Measurements from ENCODE around the gene FGF16.
"Not testable (repeated sequence)": the region's sequence is repeated elsewhere in the genome, so short reads cannot be mapped to it uniquely, and the experiment has no call there.

Gene FGF16

DNA sequence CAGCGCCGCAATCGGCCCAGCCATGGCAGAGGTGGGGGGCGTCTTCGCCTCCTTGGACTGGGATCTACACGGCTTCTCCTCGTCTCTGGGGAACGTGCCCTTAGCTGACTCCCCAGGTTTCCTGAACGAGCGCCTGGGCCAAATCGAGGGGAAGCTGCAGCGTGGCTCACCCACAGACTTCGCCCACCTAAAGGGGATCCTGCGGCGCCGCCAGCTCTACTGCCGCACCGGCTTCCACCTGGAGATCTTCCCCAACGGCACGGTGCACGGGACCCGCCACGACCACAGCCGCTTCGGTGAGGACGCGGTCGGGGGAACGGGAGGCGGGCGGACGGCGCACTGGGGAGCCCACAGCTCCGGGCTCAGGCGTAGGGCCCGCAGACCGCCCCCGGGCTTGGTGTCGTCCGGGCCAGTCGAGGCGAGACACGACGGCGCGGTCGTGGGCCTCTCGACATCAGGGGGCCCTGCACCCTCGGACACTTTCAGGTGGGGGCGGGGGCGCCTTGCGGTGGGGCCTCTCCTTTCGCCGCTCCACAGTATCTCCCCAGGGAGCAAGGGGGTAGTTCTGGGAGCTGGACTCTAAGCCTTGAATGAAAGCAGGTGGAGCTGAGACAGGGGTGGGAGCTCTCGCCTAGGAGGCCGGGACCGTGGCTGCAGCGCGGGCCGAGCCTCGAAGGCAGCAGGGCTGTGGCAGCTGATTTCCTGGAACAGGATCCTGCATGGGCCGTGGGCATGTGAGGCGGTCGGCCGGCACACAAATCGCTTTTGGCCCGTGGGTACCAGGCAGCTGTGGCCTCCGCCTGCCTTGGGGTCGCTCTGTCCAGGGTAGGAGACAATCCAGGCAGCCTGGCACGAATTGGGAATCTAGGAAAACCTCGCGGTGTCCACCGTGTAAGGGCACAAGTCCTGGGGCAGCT, 722 bp downstream of the FGF16 start:
- DNase-seq, result no peak

DNA sequence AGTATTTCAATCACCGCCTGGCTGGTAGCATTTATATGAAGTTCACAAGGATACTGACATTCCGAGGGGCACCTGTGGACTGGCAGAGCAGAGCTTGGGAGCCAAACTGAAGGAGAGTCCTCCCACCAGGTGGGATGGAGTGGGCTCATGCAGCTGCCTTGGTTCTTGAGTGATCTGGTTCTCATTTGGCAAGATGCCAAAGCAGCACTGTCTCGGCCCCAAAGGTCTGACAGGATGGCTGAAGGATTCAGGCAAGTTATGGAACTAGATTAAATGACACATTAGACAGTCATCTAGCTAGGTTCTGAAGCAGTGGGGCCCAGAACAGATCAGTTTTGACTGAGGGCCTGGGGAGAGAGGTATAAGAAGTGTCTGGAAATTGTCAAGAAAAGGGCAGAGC, 3.2 kb downstream of the FGF16 start:
- no peak for DNase-seq

DNA sequence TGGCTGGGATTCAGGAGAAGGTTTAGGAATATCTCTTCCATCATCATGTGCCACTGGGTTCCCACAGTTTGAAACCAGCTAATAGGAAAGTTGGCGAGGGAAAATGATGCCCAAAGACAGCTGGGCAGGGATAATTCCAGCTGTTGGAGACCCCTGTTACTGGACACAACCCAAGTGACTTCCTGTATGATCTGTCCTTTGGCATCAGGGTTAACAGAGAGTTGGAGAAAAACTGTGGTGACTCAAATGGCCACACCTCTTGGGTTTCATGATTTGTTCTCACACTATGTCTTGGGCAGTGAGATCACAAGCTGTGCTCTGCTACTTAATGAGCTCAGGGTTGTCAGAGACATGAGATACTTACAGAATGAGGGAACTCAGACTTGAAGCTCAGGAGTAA, 3.8 kb downstream of the FGF16 start:
- DNase-seq, result peak; percentile 52

GRCh38 chrX:77453190-77453589, 6.0 kb downstream of the FGF16 start:
- no peak for DNase-seq

DNA sequence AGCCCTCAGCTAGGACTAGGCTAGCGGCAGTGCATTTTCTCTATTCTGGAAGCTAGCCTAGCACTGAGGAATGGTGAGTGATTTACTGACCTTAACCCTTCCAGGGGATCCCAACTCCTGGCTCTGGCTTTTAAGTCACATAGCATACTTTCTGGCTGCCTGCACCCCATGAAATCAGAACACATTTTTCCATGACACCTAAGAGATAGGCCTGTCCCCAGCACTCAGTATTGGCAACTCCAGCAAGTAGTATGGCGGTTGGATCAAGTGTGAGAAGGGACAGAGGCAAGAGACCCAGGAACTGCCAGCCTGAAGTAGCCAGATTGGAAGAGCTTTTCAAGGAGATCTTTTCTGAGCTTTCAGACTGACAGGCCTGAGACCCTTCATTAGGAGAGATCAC, 8.2 kb downstream of the FGF16 start:
- DNase-seq, result no peak

GRCh38 chrX:77484045-77484444, 36.9 kb downstream of the FGF16 start:
- DNase-seq, result no peak

GRCh38 chrX:77493677-77494553, 46.7 kb downstream of the FGF16 start:
- DNase-seq, result peak; percentile 90

DNA sequence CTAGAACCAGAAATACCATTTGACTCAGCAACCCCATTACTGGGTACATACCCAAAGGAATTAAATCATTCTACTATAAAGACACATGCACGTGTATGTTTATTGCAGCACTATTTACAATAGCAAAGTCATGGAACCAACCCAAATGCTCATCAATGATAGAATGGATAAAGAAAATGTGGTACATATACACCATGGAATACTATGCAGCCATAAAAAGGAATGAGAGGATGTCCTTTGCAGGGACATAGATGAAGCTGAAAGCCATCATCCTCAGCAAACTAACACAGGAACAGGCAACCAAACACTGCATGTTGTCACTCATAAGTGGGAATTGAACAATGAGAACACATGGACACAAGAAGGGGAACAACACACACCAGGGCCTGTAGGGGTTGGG, 53.0 kb downstream of the FGF16 start:
- DNase-seq, result not testable (repeated sequence)

DNA sequence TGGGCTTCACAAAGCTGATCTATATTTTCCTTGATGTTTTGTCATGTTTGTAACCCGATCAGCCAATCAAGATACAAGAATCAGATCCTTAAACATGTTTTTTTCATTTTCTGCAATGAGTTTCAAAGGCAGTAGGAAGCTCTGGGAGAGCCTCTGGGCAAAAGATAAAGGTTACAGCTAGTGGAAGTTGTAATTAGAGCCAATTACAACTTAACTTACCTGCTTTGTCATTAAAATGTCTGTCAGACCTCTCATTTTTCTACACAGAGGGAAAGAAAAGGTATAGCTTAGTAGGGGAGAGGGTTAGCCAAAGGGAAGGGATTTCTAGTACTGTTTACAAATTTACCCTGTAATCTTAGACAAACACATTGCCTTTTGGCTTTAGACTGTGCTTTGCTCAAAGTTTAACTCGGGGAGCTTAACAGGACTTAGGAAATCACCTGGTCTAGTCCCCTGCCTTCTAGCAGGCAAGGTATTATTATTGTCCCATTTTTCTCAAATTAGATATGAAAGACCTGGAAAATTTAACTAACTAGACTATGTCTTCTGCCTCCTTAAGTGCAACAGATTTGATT, 55.8 kb downstream of the FGF16 start:
- DNase-seq, result no peak

DNA sequence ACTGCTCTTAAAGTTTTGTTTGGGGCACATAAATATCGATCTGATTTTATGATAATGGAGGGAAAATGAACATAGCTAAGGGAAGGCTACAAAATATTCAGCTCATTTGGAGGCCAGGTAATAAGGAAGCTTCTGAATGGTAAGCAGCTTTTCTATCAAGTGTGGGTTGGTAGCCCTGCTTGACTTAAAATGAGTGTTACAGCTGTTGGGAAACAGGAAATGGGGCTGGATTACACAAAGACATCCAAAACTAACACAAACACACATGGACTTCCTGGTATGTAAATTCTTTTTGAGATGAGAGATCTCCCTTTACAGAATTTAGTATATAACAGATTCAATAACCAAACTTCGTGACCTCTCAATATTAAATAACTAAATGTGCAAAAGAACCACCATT, 58.0 kb downstream of the FGF16 start:
- peak; percentile 27 for DNase-seq

Measured in fibroblast of skin of scalp (primary cell).